Fibroblast of skin of left quadriceps (primary cell): ENCODE measurements around the gene HCAR1.
"Not testable (repeated sequence)": the region's sequence is repeated elsewhere in the genome, so short reads cannot be mapped to it uniquely, and the experiment has no call there.

Experiments used
- DNase-seq, 2 experiments: peaks; one replicate each; pipeline ENCODE4 v3.0.0-alpha.2; 2013; ENCODE audit warnings: low read depth in 2 of 2

HCAR1 gene

GRCh38 chr12:122721057-122721545 is 9.5 kb downstream of the HCAR1 start:
- DNase-seq = no peak

GRCh38 chr12:122716658-122717057 is 14.0 kb downstream of the HCAR1 start, which contains the start of gene HCAR3:
HCAR3 (minus strand) TSS chr12:122716811; CDS start chr12:122716737, 74 bp downstream.
- DNase-seq = not testable (repeated sequence)

GRCh38 chr12:122715211-122715610 is 15.4 kb downstream of the HCAR1 start:
- DNase-seq = not testable (repeated sequence)

GRCh38 chr12:122713491-122714188 is 17.0 kb downstream of the HCAR1 start:
- DNase-seq = not testable (repeated sequence)

- not testable (repeated sequence) for DNase-seq
Measured at GRCh38 chr12:122711266-122711665, 19.4 kb downstream of the HCAR1 start.

GRCh38 chr12:122710341-122710740 is 20.3 kb downstream of the HCAR1 start:
- not testable (repeated sequence) for DNase-seq

- not testable (repeated sequence) for DNase-seq
Measured at GRCh38 chr12:122709287-122709686, 21.4 kb downstream of the HCAR1 start.

GRCh38 chr12:122703841-122704240 is 26.8 kb downstream of the HCAR1 start:
- not testable (repeated sequence) for DNase-seq

GRCh38 chr12:122702890-122703611 is 27.6 kb downstream of the HCAR1 start, which contains the start of gene HCAR2:
HCAR2 (minus strand) TSS chr12:122703357; CDS start chr12:122703283, 74 bp downstream.
- DNase-seq = not testable (repeated sequence)

- not testable (repeated sequence) for DNase-seq
Measured at GRCh38 chr12:122701481-122701880, 29.2 kb downstream of the HCAR1 start.

GRCh38 chr12:122700038-122700710 is 30.5 kb downstream of the HCAR1 start:
- DNase-seq = not testable (repeated sequence)

- not testable (repeated sequence) for DNase-seq
Measured at GRCh38 chr12:122696922-122697321, 33.7 kb downstream of the HCAR1 start.

GRCh38 chr12:122691566-122691965 is 39.1 kb downstream of the HCAR1 start:
- no peak for DNase-seq

- DNase-seq = no peak
Measured at GRCh38 chr12:122688291-122688690, 42.4 kb downstream of the HCAR1 start.

- DNase-seq = no peak
Measured at GRCh38 chr12:122687086-122687485, 43.6 kb downstream of the HCAR1 start.

GRCh38 chr12:122686538-122686937 is 44.1 kb downstream of the HCAR1 start:
- no peak for DNase-seq

- no peak for DNase-seq
Measured at GRCh38 chr12:122684297-122684813, 46.3 kb downstream of the HCAR1 start.

- peak in 1 of 2 experiments; percentile 17 for DNase-seq
Measured at GRCh38 chr12:122681814-122682213, 48.8 kb downstream of the HCAR1 start.

GRCh38 chr12:122680989-122681388 is 49.7 kb downstream of the HCAR1 start:
- not testable (repeated sequence) for DNase-seq

GRCh38 chr12:122676781-122677180 is 53.9 kb downstream of the HCAR1 start:
- DNase-seq = not testable (repeated sequence)
